Measurements from ENCODE around the gene NEK6.

The NEK6 gene

GRCh38 chr9:124277420-124277819, 19.7 kb downstream of the NEK6 start:
- no peak for DNase-seq (ENCODE audit: insufficient read length, low spot score)
- TF ChIP-seq CTCF (IDR thresholded peaks at IDR 0.05; ENCODE audit: insufficient read depth, missing control alignments): no peak
- FAIRE-seq: no peak

GRCh38 chr9:124278054-124278540, 20.3 kb downstream of the NEK6 start:
- DNase-seq (ENCODE audit: insufficient read length, low spot score) (no peak), FAIRE-seq (no peak)
- TF ChIP-seq CTCF (IDR thresholded peaks at IDR 0.05; ENCODE audit: insufficient read depth, missing control alignments): no peak

- DNase-seq (ENCODE audit: insufficient read length, low spot score): no peak
- TF ChIP-seq CTCF (IDR thresholded peaks at IDR 0.05; ENCODE audit: insufficient read depth, missing control alignments): no peak
- FAIRE-seq: no peak
Observed at GRCh38 chr9:124279531-124280175, 21.9 kb downstream of the NEK6 start.

- no peak for DNase-seq (ENCODE audit: insufficient read length, low spot score)
- no peak for FAIRE-seq
- TF ChIP-seq CTCF (IDR thresholded peaks at IDR 0.05; ENCODE audit: insufficient read depth, missing control alignments): no peak
Observed at GRCh38 chr9:124280176-124280691, 22.5 kb downstream of the NEK6 start.

DNA sequence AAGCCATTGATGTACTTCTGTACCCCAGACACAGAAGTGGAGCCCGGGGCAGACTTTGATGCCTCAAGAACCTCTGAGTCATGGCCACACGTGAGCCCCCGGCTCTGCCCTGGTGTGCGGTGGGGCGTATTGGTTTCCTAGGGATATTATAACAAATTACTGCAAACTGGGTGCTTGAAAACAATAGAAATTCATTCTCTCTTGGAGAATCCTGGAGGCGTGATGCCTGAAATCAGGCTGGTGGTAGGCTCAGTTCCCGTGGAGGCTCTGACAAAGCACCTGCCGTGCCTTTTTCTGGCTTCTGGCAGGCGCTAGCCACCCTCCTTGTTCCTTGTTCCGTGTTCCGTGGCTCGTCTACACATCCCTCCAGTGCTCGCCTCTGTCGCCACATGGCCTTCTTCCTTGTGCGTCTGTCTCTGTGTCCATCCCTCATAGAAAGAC, 24.2 kb downstream of the NEK6 start:
- FAIRE-seq (no peak), DNase-seq (ENCODE audit: insufficient read length, low spot score) (no peak)
- TF ChIP-seq CTCF (IDR thresholded peaks at IDR 0.05; ENCODE audit: insufficient read depth, missing control alignments): no peak

- FAIRE-seq: no peak
- no peak for TF ChIP-seq CTCF (IDR thresholded peaks at IDR 0.05; ENCODE audit: insufficient read depth, missing control alignments)
- no peak for DNase-seq (ENCODE audit: insufficient read length, low spot score)
Observed at GRCh38 chr9:124282442-124283227, 24.9 kb downstream of the NEK6 start.

All from D721Med (cell line).